ENCODE measurements around the gene FLOT1.

The FLOT1 gene

GRCh38 chr6:30749554-30750378 is 7.3 kb upstream of the FLOT1 start:
- H3K4me3 ChIP-seq (ENCODE audit: low read length), result no peak overlapping the region
- DNase-seq (ENCODE audit: low read depth), result no peak
- no peak for TF ChIP-seq CTCF (conservative IDR thresholded peaks at IDR 0.05; ENCODE audit: low read depth, low read length)

- no peak overlapping the region for H3K4me3 ChIP-seq (ENCODE audit: low read length)
- no peak for DNase-seq (ENCODE audit: low read depth)
- TF ChIP-seq CTCF (conservative IDR thresholded peaks at IDR 0.05; ENCODE audit: low read depth, low read length), result no peak
These were observed 6.5 kb upstream of the FLOT1 start for GRCh38 chr6:30748851-30749540.

- no peak for DNase-seq (ENCODE audit: low read depth)
- TF ChIP-seq CTCF (conservative IDR thresholded peaks at IDR 0.05; ENCODE audit: low read depth, low read length), result no peak
- no peak overlapping the region for H3K4me3 ChIP-seq (ENCODE audit: low read length)
These were observed 5.6 kb upstream of the FLOT1 start for GRCh38 chr6:30747902-30748769.

- DNase-seq (ENCODE audit: low read depth), result no peak
- H3K4me3 ChIP-seq (ENCODE audit: low read length), result no peak overlapping the region
- TF ChIP-seq CTCF (conservative IDR thresholded peaks at IDR 0.05; ENCODE audit: low read depth, low read length), result no peak
These were observed 4.8 kb upstream of the FLOT1 start for GRCh38 chr6:30747300-30747687.

GRCh38 chr6:30744054-30744805 is 1.7 kb upstream of the FLOT1 start, which contains the start of gene IER3:
IER3 (minus strand) TSS chr6:30744547; CDS start chr6:30744518, 29 bp downstream.
- TF ChIP-seq CTCF (conservative IDR thresholded peaks at IDR 0.05; ENCODE audit: low read depth, low read length), result peak; percentile 65
- DNase-seq (ENCODE audit: low read depth), result peak; percentile 79
- peak within 1 kb of the TSS; percentile 100 for H3K4me3 ChIP-seq (ENCODE audit: low read length)
